ENCODE results near the gene SREBF1. TPM values are rescaled to one million over a fixed set of nuclear protein-coding genes. Genes with fewer than 3 reads are reported as not detected.

SREBF1 gene
- total RNA-seq, 1 experiment from 2014 or later, result 360 TPM

DNA sequence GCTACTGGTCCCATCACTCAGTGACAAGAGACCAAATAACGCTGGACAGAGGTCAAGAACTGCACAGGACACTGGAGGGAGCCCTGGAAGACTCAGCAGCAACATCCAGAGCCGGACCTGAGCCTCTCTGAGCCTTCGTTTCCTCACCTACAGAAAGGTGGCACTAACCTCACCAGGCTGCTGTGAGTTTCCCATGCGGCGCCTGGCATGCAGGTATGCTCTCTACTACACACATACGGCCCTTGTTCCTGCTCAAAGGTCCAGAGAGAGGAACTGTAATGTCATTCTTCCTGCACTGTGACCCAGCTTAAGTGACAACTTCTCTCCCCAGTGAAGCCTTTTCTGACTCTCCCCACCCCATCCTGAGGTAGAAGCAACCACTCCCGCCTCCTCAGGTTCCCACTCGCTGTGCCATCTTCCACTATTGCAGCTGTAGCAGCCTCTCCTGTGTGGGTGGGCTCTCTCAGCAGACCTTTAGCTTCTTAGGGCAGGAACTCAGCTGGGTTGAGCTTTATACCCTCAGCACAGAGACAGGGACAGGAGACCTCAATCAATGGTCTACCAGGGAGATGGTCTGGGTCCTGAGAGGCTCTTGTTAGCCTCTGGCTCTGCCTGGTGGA, 43.9 kb upstream of the SREBF1 start:
- ChIA-PET POLR2A (ENCODE audit: unreplicated experiment) (no interaction called here), CTCF (no interaction called here)
- no peak for TF ChIP-seq EZH2 (IDR thresholded peaks at IDR 0.05; ENCODE audit: low read depth)
- TF ChIP-seq, protein P1, sequence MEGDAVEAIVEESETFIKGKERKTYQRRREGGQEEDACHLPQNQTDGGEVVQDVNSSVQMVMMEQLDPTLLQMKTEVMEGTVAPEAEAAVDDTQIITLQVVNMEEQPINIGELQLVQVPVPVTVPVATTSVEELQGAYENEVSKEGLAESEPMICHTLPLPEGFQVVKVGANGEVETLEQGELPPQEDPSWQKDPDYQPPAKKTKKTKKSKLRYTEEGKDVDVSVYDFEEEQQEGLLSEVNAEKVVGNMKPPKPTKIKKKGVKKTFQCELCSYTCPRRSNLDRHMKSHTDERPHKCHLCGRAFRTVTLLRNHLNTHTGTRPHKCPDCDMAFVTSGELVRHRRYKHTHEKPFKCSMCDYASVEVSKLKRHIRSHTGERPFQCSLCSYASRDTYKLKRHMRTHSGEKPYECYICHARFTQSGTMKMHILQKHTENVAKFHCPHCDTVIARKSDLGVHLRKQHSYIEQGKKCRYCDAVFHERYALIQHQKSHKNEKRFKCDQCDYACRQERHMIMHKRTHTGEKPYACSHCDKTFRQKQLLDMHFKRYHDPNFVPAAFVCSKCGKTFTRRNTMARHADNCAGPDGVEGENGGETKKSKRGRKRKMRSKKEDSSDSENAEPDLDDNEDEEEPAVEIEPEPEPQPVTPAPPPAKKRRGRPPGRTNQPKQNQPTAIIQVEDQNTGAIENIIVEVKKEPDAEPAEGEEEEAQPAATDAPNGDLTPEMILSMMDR (conservative IDR thresholded peaks at IDR 0.05), result no peak
- DNase-seq, result no peak
- H3K27me3 ChIP-seq (ENCODE audit: insufficient read depth, low read depth), result no peaks in the 10 kb centered on the region
- H3K36me3 ChIP-seq (ENCODE audit: low read depth), result no peaks in the 10 kb centered on the region
- H4K20me1 ChIP-seq (ENCODE audit: insufficient read depth), result no peaks in the 10 kb centered on the region
- intact Hi-C loops (cut with micrococcal nuclease; ENCODE audit: unreplicated experiment), result no loop called here
- no peak overlapping the region for H3K4me3 ChIP-seq
- no peak overlapping the region for H3K4me2 ChIP-seq
- H3K9me3 ChIP-seq (ENCODE audit: insufficient read depth, low read depth), result no peaks in the 10 kb centered on the region
- H3F3A ChIP-seq (ENCODE audit: insufficient read depth, low read depth), result no peaks in the 10 kb centered on the region
- H3K79me2 ChIP-seq (ENCODE audit: low read depth), result no peaks in the 10 kb centered on the region
- H3K4me1 ChIP-seq (replicated peaks; ENCODE audit: insufficient read depth), result no peaks in the 10 kb centered on the region
- no peak overlapping the region for H2AFZ ChIP-seq
- no peaks in the 10 kb centered on the region for H3K9me2 ChIP-seq (ENCODE audit: insufficient read depth)
- BruUV-seq (replicated peaks), result no TSS peak
- no peak overlapping the region for H3K27ac ChIP-seq

DNA sequence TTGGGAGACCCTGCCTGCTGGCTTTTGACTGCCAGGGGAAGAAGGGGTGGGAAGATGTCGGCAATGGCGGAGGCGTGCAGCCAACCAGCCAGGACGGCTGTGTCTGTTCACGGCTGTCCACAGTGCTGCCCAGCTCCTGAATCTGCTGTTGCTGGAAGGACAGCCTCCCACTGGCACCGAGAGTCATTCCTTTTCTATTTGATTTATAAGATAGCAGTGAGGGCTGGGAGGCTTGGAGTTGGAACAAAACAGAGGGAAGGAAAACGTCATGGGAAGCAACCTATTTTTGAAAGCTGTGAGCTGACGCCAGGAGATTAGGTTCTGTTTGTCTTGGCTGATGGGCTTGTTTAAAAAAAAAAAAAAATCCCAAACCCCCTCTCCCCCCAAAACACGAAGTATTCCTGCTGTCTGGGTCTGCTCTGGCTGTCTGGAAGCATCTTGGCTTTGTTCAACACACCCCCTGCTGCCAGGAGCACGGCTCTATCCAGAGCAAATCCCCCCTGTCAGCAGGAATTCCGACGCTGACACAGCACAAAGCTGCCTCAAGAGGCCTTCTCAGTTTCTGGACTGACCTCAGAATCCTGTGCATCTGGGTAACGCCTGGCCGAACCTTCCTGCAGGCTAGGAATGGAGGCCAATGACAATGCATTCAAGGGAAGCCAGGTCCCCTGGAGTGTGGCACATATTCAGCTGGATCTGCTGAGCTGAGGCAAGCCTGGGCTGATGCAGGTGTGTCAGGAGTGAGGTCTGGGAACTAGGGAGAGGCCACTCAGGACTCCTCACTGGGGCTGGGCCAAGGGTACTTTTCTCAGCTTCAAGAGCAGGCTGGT, 41.0 kb upstream of the SREBF1 start:
- H3K4me1 ChIP-seq (replicated peaks; ENCODE audit: insufficient read depth), result peaks cover 15% of the 10 kb centered on the region
- CTCF ChIA-PET, result interaction anchor here (0.7 kb wide), 1 partner anchor 101 kb away, joined by 4 read pairs; no protein-coding TSS in a partner anchor
- POLR2A ChIA-PET (ENCODE audit: unreplicated experiment), result no interaction called here
- no peak for DNase-seq
- H3K9me3 ChIP-seq (ENCODE audit: insufficient read depth, low read depth), result no peaks in the 10 kb centered on the region
- H3F3A ChIP-seq (ENCODE audit: insufficient read depth, low read depth), result peaks cover 12% of the 10 kb centered on the region
- H2AFZ ChIP-seq, result no peak overlapping the region
- no peaks in the 10 kb centered on the region for H3K9me2 ChIP-seq (ENCODE audit: insufficient read depth)
- no peaks in the 10 kb centered on the region for H3K36me3 ChIP-seq (ENCODE audit: low read depth)
- intact Hi-C loops (cut with micrococcal nuclease; ENCODE audit: unreplicated experiment), result no loop called here
- no peak overlapping the region for H3K27ac ChIP-seq
- no peaks in the 10 kb centered on the region for H3K79me2 ChIP-seq (ENCODE audit: low read depth)
- BruUV-seq (replicated peaks), result no TSS peak
- H3K27me3 ChIP-seq (ENCODE audit: insufficient read depth, low read depth), result no peaks in the 10 kb centered on the region
- H4K20me1 ChIP-seq (ENCODE audit: insufficient read depth), result no peaks in the 10 kb centered on the region
- TF ChIP-seq EZH2 (IDR thresholded peaks at IDR 0.05; ENCODE audit: low read depth), result no peak
- TF ChIP-seq, protein P1 (conservative IDR thresholded peaks at IDR 0.05), result no peak
- H3K4me3 ChIP-seq, result no peak overlapping the region
- no peak overlapping the region for H3K4me2 ChIP-seq

DNA sequence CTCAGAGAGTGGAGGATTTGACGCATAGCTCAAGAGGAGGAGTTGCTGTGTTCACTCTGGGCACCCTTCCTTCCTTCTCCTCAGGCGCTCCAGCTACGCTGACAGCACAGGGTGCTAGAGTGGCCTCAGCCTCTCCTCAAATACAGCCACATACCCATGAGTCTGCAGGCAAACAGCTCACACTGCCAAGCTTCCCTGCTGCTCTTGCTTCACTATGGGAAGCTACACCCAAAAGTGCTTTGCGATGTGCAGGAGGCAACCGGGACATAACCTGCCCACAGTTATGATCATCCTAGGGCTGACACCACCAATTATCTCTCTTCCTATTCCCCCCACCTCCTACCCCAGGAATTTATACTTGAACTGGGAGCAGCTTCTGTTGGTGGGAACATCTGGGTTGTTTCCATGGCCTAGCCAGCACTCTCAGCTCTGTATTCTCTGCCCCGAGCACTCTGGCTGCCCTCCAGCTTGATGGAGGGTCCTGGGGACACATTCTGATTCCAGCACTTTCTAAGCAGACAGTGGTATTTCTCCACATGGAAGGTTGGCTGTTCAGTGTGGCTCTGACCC, 40.3 kb upstream of the SREBF1 start:
- Histone ChIP-seq H3K4me2 (no peak overlapping the region), H2AFZ (no peak overlapping the region), H3K27ac (no peak overlapping the region), H3K4me1 (replicated peaks; ENCODE audit: insufficient read depth) (peaks cover 15% of the 10 kb centered on the region), H4K20me1 (ENCODE audit: insufficient read depth) (no peaks in the 10 kb centered on the region), H3K4me3 (no peak overlapping the region), H3F3A (ENCODE audit: insufficient read depth, low read depth) (peaks cover 12% of the 10 kb centered on the region), H3K79me2 (ENCODE audit: low read depth) (no peaks in the 10 kb centered on the region), H3K9me2 (ENCODE audit: insufficient read depth) (no peaks in the 10 kb centered on the region), H3K27me3 (ENCODE audit: insufficient read depth, low read depth) (no peaks in the 10 kb centered on the region), H3K9me3 (ENCODE audit: insufficient read depth, low read depth) (no peaks in the 10 kb centered on the region), H3K36me3 (ENCODE audit: low read depth) (no peaks in the 10 kb centered on the region)
- ChIA-PET POLR2A (ENCODE audit: unreplicated experiment) (no interaction called here), CTCF (no interaction called here)
- DNase-seq, result no peak
- intact Hi-C loops (cut with micrococcal nuclease; ENCODE audit: unreplicated experiment), result no loop called here
- TF ChIP-seq, protein P1 (conservative IDR thresholded peaks at IDR 0.05), result no peak
- TF ChIP-seq EZH2 (IDR thresholded peaks at IDR 0.05; ENCODE audit: low read depth), result no peak
- BruUV-seq (replicated peaks), result no TSS peak
